HL-60 (cell line): ENCODE data around the gene TMEM132D.

Source experiments
- DNase-seq, 2 experiments: peaks; one replicate each; pipeline ENCODE4 v3.0.0-alpha.2; 2010 to 2020; ENCODE audit warnings: low read depth in 1 of 2, low spot score in 1 of 2
- H3K27ac ChIP-seq: fragments of 250-450 bp; sonication (Bioruptor Pico); replicated peaks from 2 replicates; pipeline ENCODE4 v1.5.1; 2020; ENCODE audit warnings: mild to moderate bottlenecking, moderate library complexity
- H3K27me3 ChIP-seq: fragments of 250-450 bp; sonication (Bioruptor Pico); 2 replicates; pipeline ENCODE4 v1.5.1; 2021; ENCODE audit warnings: mild to moderate bottlenecking, moderate library complexity; ENCODE audit not compliant: insufficient read depth, poor library complexity, severe bottlenecking
- H3K4me3 ChIP-seq: replicated peaks from 2 replicates; pipeline ENCODE4 v1.5.1; 2011; ENCODE audit warnings: mild to moderate bottlenecking, control low read depth, low read length; ENCODE audit not compliant: insufficient read depth
- GABPA ChIP-seq: IDR thresholded peaks from 2 replicates; pipeline ENCODE4 v1.6.1; 2012; ENCODE audit warnings: low read depth
- POLR2AphosphoS5 ChIP-seq: IDR thresholded peaks from 2 replicates; pipeline ENCODE4 v1.6.1; 2012; ENCODE audit warnings: low read depth
- SPI1 ChIP-seq: IDR thresholded peaks from 2 replicates; pipeline ENCODE4 v1.6.1; 2012; ENCODE audit warnings: low read depth, mild to moderate bottlenecking, borderline replicate concordance
- TF ChIP-seq, protein P1 (sequence below): IDR thresholded peaks from one replicate; pipeline ENCODE4 v1.5.1; 2011; ENCODE audit warnings: low read length, control low read depth, inconsistent platforms; ENCODE audit not compliant: insufficient read depth
- TF ChIP-seq, protein P2 (sequence below): IDR thresholded peaks from 2 replicates; pipeline ENCODE4 v1.6.1; 2012; ENCODE audit warnings: low read depth; ENCODE audit not compliant: insufficient replicate concordance

TMEM132D gene

GRCh38 chr12:129084875-129085826 lies 818.7 kb downstream of the TMEM132D start:
- Histone ChIP-seq H3K27ac (no peak overlapping the region), H3K27me3 (no peaks in the 10 kb centered on the region), H3K4me3 (no peak overlapping the region)
- TF ChIP-seq, protein P1, sequence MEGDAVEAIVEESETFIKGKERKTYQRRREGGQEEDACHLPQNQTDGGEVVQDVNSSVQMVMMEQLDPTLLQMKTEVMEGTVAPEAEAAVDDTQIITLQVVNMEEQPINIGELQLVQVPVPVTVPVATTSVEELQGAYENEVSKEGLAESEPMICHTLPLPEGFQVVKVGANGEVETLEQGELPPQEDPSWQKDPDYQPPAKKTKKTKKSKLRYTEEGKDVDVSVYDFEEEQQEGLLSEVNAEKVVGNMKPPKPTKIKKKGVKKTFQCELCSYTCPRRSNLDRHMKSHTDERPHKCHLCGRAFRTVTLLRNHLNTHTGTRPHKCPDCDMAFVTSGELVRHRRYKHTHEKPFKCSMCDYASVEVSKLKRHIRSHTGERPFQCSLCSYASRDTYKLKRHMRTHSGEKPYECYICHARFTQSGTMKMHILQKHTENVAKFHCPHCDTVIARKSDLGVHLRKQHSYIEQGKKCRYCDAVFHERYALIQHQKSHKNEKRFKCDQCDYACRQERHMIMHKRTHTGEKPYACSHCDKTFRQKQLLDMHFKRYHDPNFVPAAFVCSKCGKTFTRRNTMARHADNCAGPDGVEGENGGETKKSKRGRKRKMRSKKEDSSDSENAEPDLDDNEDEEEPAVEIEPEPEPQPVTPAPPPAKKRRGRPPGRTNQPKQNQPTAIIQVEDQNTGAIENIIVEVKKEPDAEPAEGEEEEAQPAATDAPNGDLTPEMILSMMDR: no peak
- TF ChIP-seq SPI1 (no peak), GABPA (no peak), POLR2AphosphoS5 (no peak)
- TF ChIP-seq, protein P2, sequence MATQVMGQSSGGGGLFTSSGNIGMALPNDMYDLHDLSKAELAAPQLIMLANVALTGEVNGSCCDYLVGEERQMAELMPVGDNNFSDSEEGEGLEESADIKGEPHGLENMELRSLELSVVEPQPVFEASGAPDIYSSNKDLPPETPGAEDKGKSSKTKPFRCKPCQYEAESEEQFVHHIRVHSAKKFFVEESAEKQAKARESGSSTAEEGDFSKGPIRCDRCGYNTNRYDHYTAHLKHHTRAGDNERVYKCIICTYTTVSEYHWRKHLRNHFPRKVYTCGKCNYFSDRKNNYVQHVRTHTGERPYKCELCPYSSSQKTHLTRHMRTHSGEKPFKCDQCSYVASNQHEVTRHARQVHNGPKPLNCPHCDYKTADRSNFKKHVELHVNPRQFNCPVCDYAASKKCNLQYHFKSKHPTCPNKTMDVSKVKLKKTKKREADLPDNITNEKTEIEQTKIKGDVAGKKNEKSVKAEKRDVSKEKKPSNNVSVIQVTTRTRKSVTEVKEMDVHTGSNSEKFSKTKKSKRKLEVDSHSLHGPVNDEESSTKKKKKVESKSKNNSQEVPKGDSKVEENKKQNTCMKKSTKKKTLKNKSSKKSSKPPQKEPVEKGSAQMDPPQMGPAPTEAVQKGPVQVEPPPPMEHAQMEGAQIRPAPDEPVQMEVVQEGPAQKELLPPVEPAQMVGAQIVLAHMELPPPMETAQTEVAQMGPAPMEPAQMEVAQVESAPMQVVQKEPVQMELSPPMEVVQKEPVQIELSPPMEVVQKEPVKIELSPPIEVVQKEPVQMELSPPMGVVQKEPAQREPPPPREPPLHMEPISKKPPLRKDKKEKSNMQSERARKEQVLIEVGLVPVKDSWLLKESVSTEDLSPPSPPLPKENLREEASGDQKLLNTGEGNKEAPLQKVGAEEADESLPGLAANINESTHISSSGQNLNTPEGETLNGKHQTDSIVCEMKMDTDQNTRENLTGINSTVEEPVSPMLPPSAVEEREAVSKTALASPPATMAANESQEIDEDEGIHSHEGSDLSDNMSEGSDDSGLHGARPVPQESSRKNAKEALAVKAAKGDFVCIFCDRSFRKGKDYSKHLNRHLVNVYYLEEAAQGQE: no peak
- DNase-seq: no peak

DNA sequence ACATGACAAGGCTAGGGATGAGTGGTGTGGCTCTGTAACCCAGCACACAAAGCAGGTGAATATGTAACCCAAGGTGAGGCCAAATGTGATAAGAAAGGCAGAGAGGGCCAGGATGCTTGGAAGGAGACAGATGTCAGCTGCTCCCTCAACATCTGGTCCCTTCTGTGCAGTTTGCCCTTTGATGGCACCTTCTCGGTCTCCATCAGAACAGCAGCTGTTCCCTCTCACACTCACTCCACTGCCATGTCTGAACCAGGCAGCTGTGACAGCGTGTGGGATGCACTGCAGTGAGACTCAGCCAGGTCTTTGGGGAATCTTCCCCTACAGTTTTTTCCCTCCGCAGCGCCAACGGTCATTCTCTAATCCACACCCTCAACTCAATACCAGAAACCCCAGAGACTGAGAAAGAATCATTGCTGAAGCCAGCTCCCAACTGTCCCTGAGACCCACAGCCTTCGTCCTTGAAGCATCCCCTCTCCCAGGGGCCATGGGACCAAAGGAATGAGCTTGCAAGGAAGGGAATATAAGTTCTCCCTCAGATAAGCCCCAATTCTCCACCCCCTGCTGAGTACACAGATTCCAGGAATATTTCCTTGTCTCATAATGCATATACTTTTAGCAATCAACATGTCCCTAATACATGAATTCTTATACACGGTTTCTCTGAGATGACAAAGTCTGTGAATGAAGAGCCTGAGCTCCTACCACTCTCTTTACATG lies 820.5 kb downstream of the TMEM132D start:
- Histone ChIP-seq H3K27ac (no peak overlapping the region), H3K27me3 (no peaks in the 10 kb centered on the region), H3K4me3 (no peak overlapping the region)
- TF ChIP-seq, protein P2: no peak
- TF ChIP-seq GABPA (no peak), POLR2AphosphoS5 (no peak), SPI1 (no peak)
- TF ChIP-seq, protein P1: no peak
- DNase-seq: no peak

DNA sequence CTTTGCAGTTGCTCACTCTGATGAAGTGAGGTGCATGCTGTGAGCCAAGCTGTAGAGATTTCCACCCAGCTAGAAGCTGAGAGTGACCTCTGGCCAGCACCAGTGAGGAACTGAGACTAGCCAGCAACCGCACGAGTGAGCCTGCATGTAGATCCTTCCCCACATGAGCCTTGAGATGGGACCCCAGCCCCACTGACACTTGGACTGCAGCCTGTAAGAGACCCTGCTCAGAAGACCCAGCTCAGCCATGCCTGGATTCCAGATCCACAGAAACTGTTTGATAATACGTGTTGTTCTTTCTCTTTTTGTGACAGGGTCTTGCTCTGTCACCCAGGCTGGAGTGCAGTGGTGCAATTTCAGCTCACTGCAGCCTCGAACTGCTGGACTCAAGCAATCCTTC lies 821.4 kb downstream of the TMEM132D start:
- Histone ChIP-seq H3K4me3 (no peak overlapping the region), H3K27me3 (no peaks in the 10 kb centered on the region)
- TF ChIP-seq SPI1 (no peak), GABPA (no peak), POLR2AphosphoS5 (no peak)
- TF ChIP-seq, protein P2: no peak
- TF ChIP-seq, protein P1: no peak

More for the DNA sequence above, 821.4 kb downstream of the TMEM132D start:
- DNase-seq: no peak
- no peak overlapping the region for H3K27ac ChIP-seq
